ENCODE measurements around the gene BMF. TPM values are rescaled to one million over a fixed set of nuclear protein-coding genes. Genes with fewer than 3 reads are reported as not detected.

The BMF gene
- total RNA-seq, 1 experiment from 2014 or later: not detected

DNA sequence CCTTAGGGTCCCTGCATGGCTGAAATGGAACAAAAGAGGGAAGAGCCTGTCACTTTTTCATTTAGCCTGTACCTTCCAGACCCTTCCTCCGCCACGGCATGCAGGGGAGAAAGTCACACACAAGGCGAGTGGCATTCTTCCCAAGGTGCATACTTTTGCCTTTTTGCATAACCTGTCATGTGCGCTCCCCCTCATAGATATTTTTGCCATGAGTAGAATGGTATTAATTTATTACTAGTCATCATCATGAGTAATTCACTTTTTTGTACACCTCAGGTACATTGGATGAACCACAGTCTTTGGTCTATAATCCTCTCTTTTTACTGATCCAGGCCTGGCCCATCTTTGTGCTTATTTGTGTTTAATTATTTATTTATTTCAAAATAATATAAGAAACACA, 43.3 kb upstream of the BMF start:
- TF ChIP-seq, protein P1, sequence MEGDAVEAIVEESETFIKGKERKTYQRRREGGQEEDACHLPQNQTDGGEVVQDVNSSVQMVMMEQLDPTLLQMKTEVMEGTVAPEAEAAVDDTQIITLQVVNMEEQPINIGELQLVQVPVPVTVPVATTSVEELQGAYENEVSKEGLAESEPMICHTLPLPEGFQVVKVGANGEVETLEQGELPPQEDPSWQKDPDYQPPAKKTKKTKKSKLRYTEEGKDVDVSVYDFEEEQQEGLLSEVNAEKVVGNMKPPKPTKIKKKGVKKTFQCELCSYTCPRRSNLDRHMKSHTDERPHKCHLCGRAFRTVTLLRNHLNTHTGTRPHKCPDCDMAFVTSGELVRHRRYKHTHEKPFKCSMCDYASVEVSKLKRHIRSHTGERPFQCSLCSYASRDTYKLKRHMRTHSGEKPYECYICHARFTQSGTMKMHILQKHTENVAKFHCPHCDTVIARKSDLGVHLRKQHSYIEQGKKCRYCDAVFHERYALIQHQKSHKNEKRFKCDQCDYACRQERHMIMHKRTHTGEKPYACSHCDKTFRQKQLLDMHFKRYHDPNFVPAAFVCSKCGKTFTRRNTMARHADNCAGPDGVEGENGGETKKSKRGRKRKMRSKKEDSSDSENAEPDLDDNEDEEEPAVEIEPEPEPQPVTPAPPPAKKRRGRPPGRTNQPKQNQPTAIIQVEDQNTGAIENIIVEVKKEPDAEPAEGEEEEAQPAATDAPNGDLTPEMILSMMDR (IDR thresholded peaks at IDR 0.05; ENCODE audit: unreplicated experiment): no peak
- intact Hi-C loops (cut with micrococcal nuclease): no loop called here
- H3K36me3 Mint-ChIP-seq (ENCODE audit: insufficient read depth, unreplicated experiment): no peaks in the 10 kb centered on the region
- H3K27ac Mint-ChIP-seq (ENCODE audit: low read depth, unreplicated experiment): no peak overlapping the region
- DNase-seq (ENCODE audit: unreplicated experiment): no peak
- no peak overlapping the region for H3K4me3 Mint-ChIP-seq (ENCODE audit: unreplicated experiment)
- BruUV-seq (replicated peaks): no TSS peak
- POLR2A ChIA-PET: interaction anchor here (2.1 kb wide), 1 partner anchor 47 kb away, joined by 5 read pairs; no protein-coding TSS in a partner anchor
- CTCF ChIA-PET: no interaction called here
- no peaks in the 10 kb centered on the region for H3K27me3 Mint-ChIP-seq (ENCODE audit: insufficient read depth, unreplicated experiment)
- peaks cover 13% of the 10 kb centered on the region for H3K4me1 Mint-ChIP-seq (ENCODE audit: insufficient read depth, unreplicated experiment)
- no peaks in the 10 kb centered on the region for H3K9me3 Mint-ChIP-seq (ENCODE audit: unreplicated experiment)

DNA sequence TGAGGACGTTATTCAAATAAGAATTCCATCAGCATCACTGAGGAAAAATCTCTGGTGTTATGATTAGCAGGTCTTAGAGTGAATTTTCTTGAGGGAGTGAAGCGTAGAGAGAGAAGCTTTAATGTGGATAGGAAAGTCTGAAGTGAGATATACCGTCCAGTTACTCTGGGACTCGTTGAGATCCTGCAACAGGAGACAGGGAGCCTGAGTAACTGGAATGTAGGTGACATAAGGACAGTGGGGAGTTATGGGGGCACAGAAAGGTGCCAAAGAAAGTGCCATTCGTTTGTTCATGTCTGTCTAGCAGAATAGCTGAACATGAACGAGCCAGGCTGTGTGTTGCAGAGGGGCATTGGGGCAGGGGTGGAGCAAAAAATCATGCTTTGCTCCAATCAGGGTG, 42.8 kb upstream of the BMF start:
- CTCF ChIA-PET: no interaction called here
- intact Hi-C loops (cut with micrococcal nuclease): no loop called here
- no peak for DNase-seq (ENCODE audit: unreplicated experiment)
- H3K4me3 Mint-ChIP-seq (ENCODE audit: unreplicated experiment): no peak overlapping the region
- TF ChIP-seq, protein P1 (IDR thresholded peaks at IDR 0.05; ENCODE audit: unreplicated experiment): no peak
- no peaks in the 10 kb centered on the region for H3K36me3 Mint-ChIP-seq (ENCODE audit: insufficient read depth, unreplicated experiment)
- no peaks in the 10 kb centered on the region for H3K27me3 Mint-ChIP-seq (ENCODE audit: insufficient read depth, unreplicated experiment)
- H3K9me3 Mint-ChIP-seq (ENCODE audit: unreplicated experiment): no peaks in the 10 kb centered on the region
- H3K4me1 Mint-ChIP-seq (ENCODE audit: insufficient read depth, unreplicated experiment): peaks cover 13% of the 10 kb centered on the region
- no TSS peak for BruUV-seq (replicated peaks)
- no peak overlapping the region for H3K27ac Mint-ChIP-seq (ENCODE audit: low read depth, unreplicated experiment)
- POLR2A ChIA-PET: interaction anchor here (2.1 kb wide), 1 partner anchor 47 kb away, joined by 5 read pairs; no protein-coding TSS in a partner anchor

DNA sequence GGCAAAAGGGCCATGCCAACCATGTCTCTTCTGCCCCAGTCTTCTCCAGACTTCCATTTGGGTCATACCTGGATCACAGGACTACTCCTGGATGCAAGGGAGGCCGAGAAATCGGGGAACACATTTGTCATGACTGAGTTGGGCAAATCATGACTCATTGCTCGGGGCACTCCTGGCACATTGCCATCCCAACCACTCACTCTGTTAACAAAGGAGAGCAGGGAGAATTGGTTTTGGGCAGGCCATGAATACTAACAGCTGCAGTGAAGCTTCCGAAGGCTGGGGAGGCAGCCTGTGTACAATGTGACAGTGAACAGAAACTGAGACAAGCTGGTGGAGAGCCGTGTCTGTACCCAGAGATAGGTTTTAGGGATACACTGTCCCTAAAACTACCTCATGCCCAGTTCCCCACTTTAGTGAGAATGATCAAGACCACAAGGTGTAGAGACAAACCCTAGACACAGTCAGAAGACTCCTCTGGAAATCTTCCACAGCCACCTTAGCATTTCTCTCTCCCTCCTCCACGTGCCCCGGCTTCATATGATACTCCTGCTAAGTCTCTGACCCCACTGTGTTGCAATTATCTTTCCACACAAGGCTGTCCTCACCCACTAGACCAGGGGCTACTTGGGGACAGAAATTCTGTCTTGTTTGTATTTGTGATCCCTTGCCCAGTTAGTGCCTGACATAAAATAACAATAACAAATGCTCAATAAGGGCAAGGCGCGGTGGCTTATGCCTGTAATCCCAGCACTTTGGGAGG, 41.7 kb upstream of the BMF start:
- TF ChIP-seq, protein P1 (IDR thresholded peaks at IDR 0.05; ENCODE audit: unreplicated experiment): no peak
- Mint-ChIP-seq H3K4me3 (ENCODE audit: unreplicated experiment) (no peak overlapping the region), H3K27ac (ENCODE audit: low read depth, unreplicated experiment) (peak overlapping the region; percentile 86), H3K4me1 (ENCODE audit: insufficient read depth, unreplicated experiment) (peaks cover 23% of the 10 kb centered on the region), H3K36me3 (ENCODE audit: insufficient read depth, unreplicated experiment) (no peaks in the 10 kb centered on the region), H3K27me3 (ENCODE audit: insufficient read depth, unreplicated experiment) (no peaks in the 10 kb centered on the region), H3K9me3 (ENCODE audit: unreplicated experiment) (no peaks in the 10 kb centered on the region)
- ChIA-PET POLR2A (interaction anchor here (0.6 to 2.1 kb wide), 6 partner anchors 9 to 362 kb away, joined by 3 to 6 read pairs (median 4); partner anchors contain the start of gene BMF), CTCF (interaction anchor here (0.6 to 1.6 kb wide), 4 partner anchors 37 to 103 kb away, joined by 3 to 7 read pairs (median 3); no protein-coding TSS in a partner anchor)
- intact Hi-C loops (cut with micrococcal nuclease): no loop called here
- DNase-seq (ENCODE audit: unreplicated experiment): peak; percentile 96
- BruUV-seq (replicated peaks): no TSS peak

DNA sequence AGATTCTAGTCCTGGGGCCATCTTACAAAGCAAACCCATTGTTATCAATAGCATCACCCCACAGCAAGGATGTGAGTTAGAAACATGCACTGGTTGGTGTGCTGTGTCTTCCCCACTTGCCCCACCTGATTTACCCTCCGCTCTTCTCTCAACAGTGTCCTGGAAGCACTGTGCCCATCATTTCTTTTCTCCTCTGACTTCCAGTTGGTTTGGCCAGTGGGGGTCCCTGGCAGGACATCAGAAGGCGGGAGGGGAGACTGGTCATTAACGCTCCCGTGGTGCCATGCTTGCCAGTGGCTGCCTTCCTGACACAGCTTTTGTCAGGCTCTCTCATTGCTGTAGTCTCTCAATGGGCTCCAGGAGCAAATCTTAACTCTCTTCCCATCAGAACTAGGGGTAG, 40.7 kb upstream of the BMF start:
- Mint-ChIP-seq H3K4me1 (ENCODE audit: insufficient read depth, unreplicated experiment) (peaks cover 23% of the 10 kb centered on the region), H3K27ac (ENCODE audit: low read depth, unreplicated experiment) (no peak overlapping the region), H3K36me3 (ENCODE audit: insufficient read depth, unreplicated experiment) (no peaks in the 10 kb centered on the region), H3K27me3 (ENCODE audit: insufficient read depth, unreplicated experiment) (no peaks in the 10 kb centered on the region), H3K4me3 (ENCODE audit: unreplicated experiment) (no peak overlapping the region), H3K9me3 (ENCODE audit: unreplicated experiment) (no peaks in the 10 kb centered on the region)
- intact Hi-C loops (cut with micrococcal nuclease): no loop called here
- no peak for DNase-seq (ENCODE audit: unreplicated experiment)
- CTCF ChIA-PET: interaction anchor here (0.6 to 1.6 kb wide), 4 partner anchors 36 to 102 kb away, joined by 3 to 7 read pairs (median 3); no protein-coding TSS in a partner anchor
- TF ChIP-seq, protein P1 (IDR thresholded peaks at IDR 0.05; ENCODE audit: unreplicated experiment): no peak
- POLR2A ChIA-PET: interaction anchor here (1.4 to 1.7 kb wide), 2 partner anchors 10 to 62 kb away, joined by 3 to 6 read pairs; no protein-coding TSS in a partner anchor
- BruUV-seq (replicated peaks): no TSS peak
